ENCODE measurements around the gene INVS.

GRCh38 chr9:100098046-100098886, 777 bp upstream of the INVS start:
- TF ChIP-seq CTCF (IDR thresholded peaks at IDR 0.05 in 4 of 5, conservative IDR thresholded peaks at IDR 0.05 in 1 of 5) = peak in 1 of 5 experiments; percentile 13
- TF ChIP-seq POLR2A (IDR thresholded peaks at IDR 0.05) = no peak
